Erythroblast (primary cell): ENCODE data around the gene SFMBT2.

Experiments
- GATA1 ChIP-seq: IDR thresholded peaks from 2 replicates; pipeline ENCODE4 v1.6.1; 2011; ENCODE audit warnings: low read depth, mild to moderate bottlenecking, control low read depth, low read length, moderate library complexity
- POLR2A ChIP-seq: IDR thresholded peaks from 2 replicates; pipeline ENCODE4 v1.6.1; 2011; ENCODE audit warnings: mild to moderate bottlenecking, low read length

- TF ChIP-seq POLR2A (no peak), GATA1 (no peak)
Observed at GRCh38 chr10:7263616-7264015, 147.2 kb downstream of the SFMBT2 start.
